K562 (cell line): ENCODE data around the gene HEMGN. TPM values are rescaled to one million over a fixed set of nuclear protein-coding genes. Genes with fewer than 3 reads are reported as not detected.

Source experiments
- CBFA2T3 ChIP-seq: fragments of 450-650 bp; IDR thresholded peaks from 2 replicates; pipeline ENCODE4 v1.6.1; 2017
- CEBPB ChIP-seq: fragments of 450-650 bp; IDR thresholded peaks from 2 replicates; pipeline ENCODE4 v1.6.1; 2016; ENCODE audit warnings: missing genetic modification characterization, missing compliant biosample characterization
- EZH2 ChIP-seq: IDR thresholded peaks from 2 replicates; pipeline ENCODE4 v1.6.1; 2012; ENCODE audit warnings: low read depth, mild to moderate bottlenecking, inconsistent platforms, low read length, borderline replicate concordance
- HCFC1 ChIP-seq: IDR thresholded peaks from 2 replicates; pipeline ENCODE4 v1.6.1; 2012; ENCODE audit warnings: low read depth, low read length, improper control_type of control experiment
- JUN ChIP-seq, 2 experiments: sonication (generic) in 1 of 2; formaldehyde crosslinking in 1 of 2; IDR thresholded peaks; 2 replicates each; pipeline versions ENCODE4 v1.6.1 to v1.8.0; 2012 to 2022; ENCODE audit warnings: borderline replicate concordance in 2 of 2, mild to moderate bottlenecking in 2 of 2, improper control_type of control experiment in 1 of 2, low read depth in 1 of 2, low read length in 1 of 2, missing genetic modification reagents in 1 of 2
- KAT8 ChIP-seq: fragments of 450-650 bp; IDR thresholded peaks from 2 replicates; pipeline ENCODE4 v1.6.1; 2016; ENCODE audit warnings: low read depth, mild to moderate bottlenecking
- KLF13 ChIP-seq: fragments of 450-650 bp; IDR thresholded peaks from 2 replicates; pipeline ENCODE4 v1.6.1; 2016; ENCODE audit warnings: missing genetic modification characterization, low read depth, mild to moderate bottlenecking, missing compliant biosample characterization, moderate library complexity, borderline replicate concordance
- NR2F6 ChIP-seq: fragments of 450-650 bp; formaldehyde crosslinking; IDR thresholded peaks from 2 replicates; pipeline ENCODE4 v1.4.0; 2020; ENCODE audit warnings: mild to moderate bottlenecking
- PHF20 ChIP-seq: fragments of 450-650 bp; IDR thresholded peaks from 2 replicates; pipeline ENCODE4 v1.6.1; 2018; ENCODE audit not compliant: partially characterized antibody
- PML ChIP-seq: IDR thresholded peaks from 2 replicates; pipeline ENCODE4 v1.6.1; 2012; ENCODE audit warnings: low read length, inconsistent platforms
- PTBP1 ChIP-seq: fragments of 200-400 bp; formaldehyde crosslinking; IDR thresholded peaks from 2 replicates; pipeline ENCODE4 v1.6.1; 2017; ENCODE audit warnings: low read depth, low read length
- TCF15 ChIP-seq: fragments of 250-450 bp; sonication (Bioruptor Pico); IDR thresholded peaks from 2 replicates; pipeline ENCODE4 v1.8.0; 2022; ENCODE audit warnings: moderate library complexity, mild to moderate bottlenecking, inconsistent platforms
- ZNF263 ChIP-seq: sonication (generic); formaldehyde crosslinking; IDR thresholded peaks from 2 replicates; pipeline ENCODE4 v1.8.0; 2022; ENCODE audit warnings: mild to moderate bottlenecking, missing genetic modification reagents, borderline replicate concordance
- ZNF274 ChIP-seq: IDR thresholded peaks from 2 replicates; pipeline ENCODE4 v1.6.1; 2011; ENCODE audit warnings: low read depth, mild to moderate bottlenecking, low read length, moderate library complexity, borderline replicate concordance
- ZNF586 ChIP-seq: fragments of 450-650 bp; formaldehyde crosslinking; conservative IDR thresholded peaks from 2 replicates; pipeline ENCODE4 v1.4.0; 2020; ENCODE audit warnings: mild to moderate bottlenecking, moderate library complexity
- polyA plus RNA-seq, 8 experiments: library from polyadenylated mRNA; depleted of rRNA in 4 of 8; stranded (reverse) in 5 of 8; unstranded in 3 of 8; fragments of >200 nt; fragmentation: Nextera tagmentation in 2 of 8; fragmentation: Illumina TruSeq in 1 of 8; extraction: Ambion mirVana in 2 of 8; extraction: Trizol in 1 of 8; gene quantifications; 2 replicates each; pipeline versions ENCODE4 v1.2.1 to v1.2.3, GENCODE V29; 2011 to 2014; ENCODE audit warnings: inconsistent platforms in 1 of 8, missing spikeins in 1 of 8
- total RNA-seq, 7 experiments: library from RNA; depleted of rRNA in 6 of 7; stranded (reverse); fragments of >200 nt in 6 of 7; fragmentation: Illumina TruSeq in 2 of 7; extraction: Trizol in 2 of 7; gene quantifications; 2 replicates each; pipeline versions ENCODE4 v1.2.1 to v1.2.3, GENCODE V29; 2011 to 2021; ENCODE audit warnings: low replicate concordance in 1 of 7
- TF ChIP-seq, protein P1 (sequence below): fragments of 250-450 bp; sonication (Bioruptor Pico); IDR thresholded peaks from 2 replicates; pipeline ENCODE4 v1.8.0; 2022; ENCODE audit warnings: inconsistent platforms
- TF ChIP-seq, protein P2 (sequence below): sonication (generic); formaldehyde crosslinking; IDR thresholded peaks from 2 replicates; pipeline ENCODE4 v1.8.0; 2023; ENCODE audit warnings: missing genetic modification reagents, mild to moderate bottlenecking, borderline replicate concordance
- TF ChIP-seq, protein P3 (sequence below): fragments of 450-650 bp; IDR thresholded peaks from 2 replicates; pipeline ENCODE4 v1.6.1; 2016; ENCODE audit warnings: mild to moderate bottlenecking

Gene HEMGN
- total and polyA plus RNA-seq, 9 of the 15 experiments (the other 6 are each of a cell fraction or from before 2014, with no cell fraction given): 56.3 to 258 (median 137) TPM

DNA sequence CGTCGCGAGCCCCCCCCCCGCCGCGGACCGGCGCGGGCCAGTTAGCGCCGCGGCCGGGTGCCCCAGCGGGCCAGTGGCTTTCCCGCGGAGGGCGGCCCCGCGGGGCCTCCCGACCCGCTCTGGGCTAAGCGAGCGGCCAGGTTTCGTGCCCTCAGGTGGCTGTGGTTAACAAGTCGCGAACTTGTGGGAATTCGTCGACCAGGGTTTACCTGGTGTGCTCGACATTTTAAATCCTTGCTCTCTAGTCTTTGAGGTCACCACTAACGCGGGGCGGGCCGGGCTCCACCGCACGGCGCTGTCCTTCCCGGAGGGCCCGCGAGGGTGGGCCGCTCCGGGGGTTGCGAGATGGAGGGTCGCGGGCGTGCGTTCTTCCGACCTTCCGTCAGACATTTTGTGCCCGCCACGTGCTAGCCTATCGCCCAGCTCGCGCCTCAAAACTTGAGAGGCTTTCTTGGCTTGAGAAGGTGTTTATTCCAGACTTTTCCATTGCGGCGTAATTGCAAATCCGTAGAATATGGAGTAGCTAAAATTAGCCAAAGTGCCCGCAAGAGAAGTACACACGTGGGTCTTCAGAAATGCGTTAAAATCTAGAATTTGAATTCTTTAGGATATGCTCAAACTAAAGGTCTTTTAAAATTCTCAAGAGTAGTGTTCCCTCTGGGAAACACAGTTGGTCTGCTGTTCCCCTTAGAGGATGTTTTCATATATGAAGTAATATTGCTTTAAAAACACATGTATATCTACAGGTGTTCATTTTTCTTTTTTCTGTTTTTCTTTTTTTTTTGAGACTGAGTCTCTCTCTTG is 47.3 kb upstream of the HEMGN start (continued):
- TF ChIP-seq, protein P1, sequence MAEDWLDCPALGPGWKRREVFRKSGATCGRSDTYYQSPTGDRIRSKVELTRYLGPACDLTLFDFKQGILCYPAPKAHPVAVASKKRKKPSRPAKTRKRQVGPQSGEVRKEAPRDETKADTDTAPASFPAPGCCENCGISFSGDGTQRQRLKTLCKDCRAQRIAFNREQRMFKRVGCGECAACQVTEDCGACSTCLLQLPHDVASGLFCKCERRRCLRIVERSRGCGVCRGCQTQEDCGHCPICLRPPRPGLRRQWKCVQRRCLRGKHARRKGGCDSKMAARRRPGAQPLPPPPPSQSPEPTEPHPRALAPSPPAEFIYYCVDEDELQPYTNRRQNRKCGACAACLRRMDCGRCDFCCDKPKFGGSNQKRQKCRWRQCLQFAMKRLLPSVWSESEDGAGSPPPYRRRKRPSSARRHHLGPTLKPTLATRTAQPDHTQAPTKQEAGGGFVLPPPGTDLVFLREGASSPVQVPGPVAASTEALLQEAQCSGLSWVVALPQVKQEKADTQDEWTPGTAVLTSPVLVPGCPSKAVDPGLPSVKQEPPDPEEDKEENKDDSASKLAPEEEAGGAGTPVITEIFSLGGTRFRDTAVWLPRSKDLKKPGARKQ (CRISPR knock-in tag): no peak
- TF ChIP-seq NR2F6 (CRISPR knock-in tag) (no peak), PHF20 (no peak), KAT8 (no peak), ZNF274 (no peak), PTBP1 (no peak), ZNF586 (CRISPR knock-in tag) (peak; percentile 80; the same call in 1 of the 2 replicates), HCFC1 (no peak), CBFA2T3 (no peak), ZNF263 (no peak), TCF15 (CRISPR knock-in tag) (peak; percentile 29; the same call in 1 of the 2 replicates), PML (no peak), KLF13 (tag) (no peak), JUN (IDR thresholded peaks at IDR 0.05; ENCODE audit: borderline replicate concordance, low read depth, low read length) (no peak), JUN (CRISPR knock-in tag; IDR thresholded peaks at IDR 0.05; ENCODE audit: borderline replicate concordance) (peak; percentile 11; the same call in 1 of the 2 replicates), CEBPB (tag) (no peak), EZH2 (no peak)
- TF ChIP-seq, protein P2, sequence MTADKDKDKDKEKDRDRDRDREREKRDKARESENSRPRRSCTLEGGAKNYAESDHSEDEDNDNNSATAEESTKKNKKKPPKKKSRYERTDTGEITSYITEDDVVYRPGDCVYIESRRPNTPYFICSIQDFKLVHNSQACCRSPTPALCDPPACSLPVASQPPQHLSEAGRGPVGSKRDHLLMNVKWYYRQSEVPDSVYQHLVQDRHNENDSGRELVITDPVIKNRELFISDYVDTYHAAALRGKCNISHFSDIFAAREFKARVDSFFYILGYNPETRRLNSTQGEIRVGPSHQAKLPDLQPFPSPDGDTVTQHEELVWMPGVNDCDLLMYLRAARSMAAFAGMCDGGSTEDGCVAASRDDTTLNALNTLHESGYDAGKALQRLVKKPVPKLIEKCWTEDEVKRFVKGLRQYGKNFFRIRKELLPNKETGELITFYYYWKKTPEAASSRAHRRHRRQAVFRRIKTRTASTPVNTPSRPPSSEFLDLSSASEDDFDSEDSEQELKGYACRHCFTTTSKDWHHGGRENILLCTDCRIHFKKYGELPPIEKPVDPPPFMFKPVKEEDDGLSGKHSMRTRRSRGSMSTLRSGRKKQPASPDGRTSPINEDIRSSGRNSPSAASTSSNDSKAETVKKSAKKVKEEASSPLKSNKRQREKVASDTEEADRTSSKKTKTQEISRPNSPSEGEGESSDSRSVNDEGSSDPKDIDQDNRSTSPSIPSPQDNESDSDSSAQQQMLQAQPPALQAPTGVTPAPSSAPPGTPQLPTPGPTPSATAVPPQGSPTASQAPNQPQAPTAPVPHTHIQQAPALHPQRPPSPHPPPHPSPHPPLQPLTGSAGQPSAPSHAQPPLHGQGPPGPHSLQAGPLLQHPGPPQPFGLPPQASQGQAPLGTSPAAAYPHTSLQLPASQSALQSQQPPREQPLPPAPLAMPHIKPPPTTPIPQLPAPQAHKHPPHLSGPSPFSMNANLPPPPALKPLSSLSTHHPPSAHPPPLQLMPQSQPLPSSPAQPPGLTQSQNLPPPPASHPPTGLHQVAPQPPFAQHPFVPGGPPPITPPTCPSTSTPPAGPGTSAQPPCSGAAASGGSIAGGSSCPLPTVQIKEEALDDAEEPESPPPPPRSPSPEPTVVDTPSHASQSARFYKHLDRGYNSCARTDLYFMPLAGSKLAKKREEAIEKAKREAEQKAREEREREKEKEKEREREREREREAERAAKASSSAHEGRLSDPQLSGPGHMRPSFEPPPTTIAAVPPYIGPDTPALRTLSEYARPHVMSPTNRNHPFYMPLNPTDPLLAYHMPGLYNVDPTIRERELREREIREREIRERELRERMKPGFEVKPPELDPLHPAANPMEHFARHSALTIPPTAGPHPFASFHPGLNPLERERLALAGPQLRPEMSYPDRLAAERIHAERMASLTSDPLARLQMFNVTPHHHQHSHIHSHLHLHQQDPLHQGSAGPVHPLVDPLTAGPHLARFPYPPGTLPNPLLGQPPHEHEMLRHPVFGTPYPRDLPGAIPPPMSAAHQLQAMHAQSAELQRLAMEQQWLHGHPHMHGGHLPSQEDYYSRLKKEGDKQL (CRISPR knock-in tag): no peak
- TF ChIP-seq, protein P3, sequence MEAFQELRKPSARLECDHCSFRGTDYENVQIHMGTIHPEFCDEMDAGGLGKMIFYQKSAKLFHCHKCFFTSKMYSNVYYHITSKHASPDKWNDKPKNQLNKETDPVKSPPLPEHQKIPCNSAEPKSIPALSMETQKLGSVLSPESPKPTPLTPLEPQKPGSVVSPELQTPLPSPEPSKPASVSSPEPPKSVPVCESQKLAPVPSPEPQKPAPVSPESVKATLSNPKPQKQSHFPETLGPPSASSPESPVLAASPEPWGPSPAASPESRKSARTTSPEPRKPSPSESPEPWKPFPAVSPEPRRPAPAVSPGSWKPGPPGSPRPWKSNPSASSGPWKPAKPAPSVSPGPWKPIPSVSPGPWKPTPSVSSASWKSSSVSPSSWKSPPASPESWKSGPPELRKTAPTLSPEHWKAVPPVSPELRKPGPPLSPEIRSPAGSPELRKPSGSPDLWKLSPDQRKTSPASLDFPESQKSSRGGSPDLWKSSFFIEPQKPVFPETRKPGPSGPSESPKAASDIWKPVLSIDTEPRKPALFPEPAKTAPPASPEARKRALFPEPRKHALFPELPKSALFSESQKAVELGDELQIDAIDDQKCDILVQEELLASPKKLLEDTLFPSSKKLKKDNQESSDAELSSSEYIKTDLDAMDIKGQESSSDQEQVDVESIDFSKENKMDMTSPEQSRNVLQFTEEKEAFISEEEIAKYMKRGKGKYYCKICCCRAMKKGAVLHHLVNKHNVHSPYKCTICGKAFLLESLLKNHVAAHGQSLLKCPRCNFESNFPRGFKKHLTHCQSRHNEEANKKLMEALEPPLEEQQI: no peak
